Sigmoid colon (tissue), 7 donors: ENCODE measurements around the gene DPF3. TPM values are rescaled to one million over a fixed set of nuclear protein-coding genes. Genes with fewer than 3 reads are reported as not detected.

Experiments used
- DNase-seq: peaks from one replicate; pipeline ENCODE4 v3.0.0-alpha.2; 2019
- H3K27ac ChIP-seq, 4 donors: fragments of 200-600 bp; sonication (generic); one replicate each; pipeline ENCODE4 v1.5.1; 2016 to 2019; ENCODE audit warnings: mild to moderate bottlenecking in 1 of 4
- H3K27me3 ChIP-seq, 3 donors: fragments of 200-600 bp; sonication (generic); one replicate each; pipeline ENCODE4 v1.5.1; 2019; ENCODE audit warnings: mild to moderate bottlenecking in 1 of 3
- H3K36me3 ChIP-seq, 4 donors: fragments of 200-600 bp; sonication (generic); one replicate each; pipeline ENCODE4 v1.5.1; 2016 to 2019
- H3K4me1 ChIP-seq, 4 donors: fragments of 200-600 bp; sonication (generic); one replicate each; pipeline ENCODE4 v1.5.1; 2017 to 2019
- H3K4me3 ChIP-seq, 4 donors: fragments of 200-600 bp; sonication (generic); one replicate each; pipeline ENCODE4 v1.5.1; 2017 to 2019; ENCODE audit warnings: mild to moderate bottlenecking in 2 of 4, moderate library complexity in 1 of 4
- H3K9me3 ChIP-seq, 4 donors: fragments of 200-600 bp in 3 of 4; sonication (generic) in 3 of 4; one replicate each; pipeline versions ENCODE4 v1.5.1 to v1.6.1; 2013 to 2019
- EP300 ChIP-seq, 4 donors: sonication (generic); formaldehyde crosslinking; IDR thresholded peaks; one replicate each; pipeline ENCODE4 v1.6.1; 2017; ENCODE audit warnings: antibody characterized with exemption in 4 of 4
- POLR2A ChIP-seq, 2 donors: fragments of 450-650 bp; IDR thresholded peaks; one replicate each; pipeline ENCODE4 v1.6.1; 2016; ENCODE audit warnings: antibody characterized with exemption in 2 of 2, mild to moderate bottlenecking in 2 of 2, moderate library complexity in 2 of 2
- POLR2AphosphoS5 ChIP-seq, 4 donors: sonication (generic); formaldehyde crosslinking; IDR thresholded peaks; one replicate each; pipeline ENCODE4 v1.6.1; 2017; ENCODE audit warnings: antibody characterized with exemption in 4 of 4
- WGBS, 2 donors: extraction: QIAGEN DNeasy Blood & Tissue Kit; methylation state at CpG; one replicate each; pipeline ENCODE4 v1.1.7; 2013; 5-methylcytosine and 5-hydroxymethylcytosine counted together
- intact Hi-C: fragments of 100-400 bp; cut with DNase I; formaldehyde crosslinking; loops from one replicate; pipeline ENCODE4 v1.15.1; 2023
- polyA plus RNA-seq, 3 donors: library from polyadenylated mRNA; stranded (reverse); fragments of 200-250 nt; gene quantifications; one replicate each; pipeline ENCODE4 v1.2.3, GENCODE V29; 2013
- total RNA-seq, 4 donors: library from RNA; depleted of rRNA; stranded (reverse); fragments of >200 nt; gene quantifications; one replicate each; pipeline ENCODE4 v1.1.0, GENCODE V29; 2016
- TF ChIP-seq, protein P1 (sequence below), 4 experiments: fragments of 450-650 bp in 3 of 4; fragments of 200-600 bp in 1 of 4; IDR thresholded peaks; one replicate each; pipeline ENCODE4 v1.5.1; 2016 to 2019; ENCODE audit warnings: antibody characterized with exemption in 4 of 4, mild to moderate bottlenecking in 3 of 4, moderate library complexity in 2 of 4
- donor health status: healthy with polysubstance abuse.
- donor health status: Bipolar disorder and iron deficiency.
- donor health status: healthy.

The DPF3 gene
- total and polyA plus RNA-seq, 7 donors: 0.28 to 4.5 (median 2.3) TPM

DNA sequence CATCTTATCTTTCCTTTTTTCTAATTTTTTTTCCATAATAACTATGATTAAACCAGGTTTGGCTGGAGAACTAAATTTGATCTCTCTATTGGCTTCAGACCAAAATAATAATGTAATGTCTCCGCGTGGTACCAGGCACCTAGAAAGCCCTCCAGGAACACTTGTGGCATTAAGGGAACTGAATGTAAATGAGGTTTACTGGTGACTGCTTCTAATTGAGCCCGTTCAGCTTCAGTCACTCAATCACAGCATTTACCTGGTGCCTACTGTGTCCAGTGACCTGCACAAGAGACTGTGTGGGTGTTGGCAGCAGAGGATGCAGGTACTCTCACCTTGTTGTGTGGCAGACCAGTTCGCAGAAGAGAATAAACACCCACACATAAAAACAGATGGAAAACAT lies 302.5 kb downstream of the DPF3 start:
- WGBS, 2 donors: 90 to 91% methylated on average over 4 of the region's 4 CpGs
- intact Hi-C loops: no loop called here

DNA sequence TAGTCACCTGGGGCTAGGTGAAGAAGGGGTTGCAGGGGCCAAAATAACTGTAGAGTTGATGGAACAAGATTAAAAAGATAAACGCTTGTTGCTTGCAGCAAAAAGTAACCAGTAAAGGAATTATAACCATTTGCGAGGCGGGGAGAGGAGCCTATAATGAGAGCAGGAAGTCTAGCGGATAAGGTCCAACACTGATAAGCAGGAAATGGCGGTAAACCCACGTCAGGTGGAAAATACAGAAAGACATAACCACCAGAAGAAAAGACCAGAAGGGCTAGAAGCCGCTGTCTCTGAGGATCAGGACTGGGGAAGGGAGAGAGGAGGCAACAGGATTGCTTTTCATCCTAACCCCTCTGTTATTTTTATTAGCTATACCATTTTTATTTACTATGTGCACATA lies 303.3 kb downstream of the DPF3 start:
- TF ChIP-seq POLR2A (IDR thresholded peaks at IDR 0.05): no peak
- TF ChIP-seq, protein P1, sequence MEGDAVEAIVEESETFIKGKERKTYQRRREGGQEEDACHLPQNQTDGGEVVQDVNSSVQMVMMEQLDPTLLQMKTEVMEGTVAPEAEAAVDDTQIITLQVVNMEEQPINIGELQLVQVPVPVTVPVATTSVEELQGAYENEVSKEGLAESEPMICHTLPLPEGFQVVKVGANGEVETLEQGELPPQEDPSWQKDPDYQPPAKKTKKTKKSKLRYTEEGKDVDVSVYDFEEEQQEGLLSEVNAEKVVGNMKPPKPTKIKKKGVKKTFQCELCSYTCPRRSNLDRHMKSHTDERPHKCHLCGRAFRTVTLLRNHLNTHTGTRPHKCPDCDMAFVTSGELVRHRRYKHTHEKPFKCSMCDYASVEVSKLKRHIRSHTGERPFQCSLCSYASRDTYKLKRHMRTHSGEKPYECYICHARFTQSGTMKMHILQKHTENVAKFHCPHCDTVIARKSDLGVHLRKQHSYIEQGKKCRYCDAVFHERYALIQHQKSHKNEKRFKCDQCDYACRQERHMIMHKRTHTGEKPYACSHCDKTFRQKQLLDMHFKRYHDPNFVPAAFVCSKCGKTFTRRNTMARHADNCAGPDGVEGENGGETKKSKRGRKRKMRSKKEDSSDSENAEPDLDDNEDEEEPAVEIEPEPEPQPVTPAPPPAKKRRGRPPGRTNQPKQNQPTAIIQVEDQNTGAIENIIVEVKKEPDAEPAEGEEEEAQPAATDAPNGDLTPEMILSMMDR (IDR thresholded peaks at IDR 0.05): no peak

More for the DNA sequence above, 302.5 kb downstream of the DPF3 start:
- H3K27ac ChIP-seq: no peak overlapping the region
- no peak overlapping the region for H3K4me3 ChIP-seq
- DNase-seq: no peak
- TF ChIP-seq POLR2A (IDR thresholded peaks at IDR 0.05): no peak
- TF ChIP-seq POLR2AphosphoS5 (IDR thresholded peaks at IDR 0.05): no peak
- TF ChIP-seq, protein P1 (IDR thresholded peaks at IDR 0.05): no peak
- TF ChIP-seq EP300 (IDR thresholded peaks at IDR 0.05): no peak
- no peaks in the 10 kb centered on the region for H3K4me1 ChIP-seq
- no peaks in the 10 kb centered on the region for H3K36me3 ChIP-seq
- H3K9me3 ChIP-seq: no peaks in the 10 kb centered on the region
- no peaks in the 10 kb centered on the region for H3K27me3 ChIP-seq

DNA sequence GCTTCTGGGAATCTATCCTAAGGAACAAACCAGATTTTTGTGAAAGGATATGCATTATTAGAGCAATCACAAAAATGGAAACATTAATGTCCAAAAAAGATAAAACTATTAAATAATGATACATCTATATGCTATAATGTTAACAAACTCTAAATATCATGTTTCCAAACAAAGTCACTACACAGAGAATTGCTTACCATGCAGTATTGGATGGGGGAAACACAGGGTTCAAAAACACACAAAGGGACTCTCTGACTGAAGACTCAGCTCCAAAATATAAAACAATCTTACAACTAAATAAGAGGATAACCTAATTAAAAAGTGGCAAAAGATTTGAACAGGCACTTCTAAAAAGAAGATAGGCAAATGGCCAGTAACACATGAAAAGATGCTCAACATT lies 304.2 kb downstream of the DPF3 start:
- H3K4me3 ChIP-seq: no peak overlapping the region
- DNase-seq: no peak
- intact Hi-C loops: no loop called here
- H3K4me1 ChIP-seq: no peaks in the 10 kb centered on the region
- no peak for TF ChIP-seq EP300 (IDR thresholded peaks at IDR 0.05)
- TF ChIP-seq, protein P1 (IDR thresholded peaks at IDR 0.05): no peak
- TF ChIP-seq POLR2A (IDR thresholded peaks at IDR 0.05): no peak
- no peak for TF ChIP-seq POLR2AphosphoS5 (IDR thresholded peaks at IDR 0.05)
- H3K9me3 ChIP-seq: no peaks in the 10 kb centered on the region
- H3K36me3 ChIP-seq: no peaks in the 10 kb centered on the region
- no peak overlapping the region for H3K27ac ChIP-seq
- H3K27me3 ChIP-seq: no peaks in the 10 kb centered on the region

More for the DNA sequence above, 303.3 kb downstream of the DPF3 start:
- intact Hi-C loops: no loop called here
- Histone ChIP-seq H3K27me3 (no peaks in the 10 kb centered on the region), H3K4me3 (no peak overlapping the region), H3K9me3 (no peaks in the 10 kb centered on the region), H3K36me3 (no peaks in the 10 kb centered on the region), H3K4me1 (no peaks in the 10 kb centered on the region), H3K27ac (no peak overlapping the region)
- no peak for DNase-seq
- WGBS, 2 donors: 36 to 51% methylated on average over 7 of the region's 7 CpGs

DNA sequence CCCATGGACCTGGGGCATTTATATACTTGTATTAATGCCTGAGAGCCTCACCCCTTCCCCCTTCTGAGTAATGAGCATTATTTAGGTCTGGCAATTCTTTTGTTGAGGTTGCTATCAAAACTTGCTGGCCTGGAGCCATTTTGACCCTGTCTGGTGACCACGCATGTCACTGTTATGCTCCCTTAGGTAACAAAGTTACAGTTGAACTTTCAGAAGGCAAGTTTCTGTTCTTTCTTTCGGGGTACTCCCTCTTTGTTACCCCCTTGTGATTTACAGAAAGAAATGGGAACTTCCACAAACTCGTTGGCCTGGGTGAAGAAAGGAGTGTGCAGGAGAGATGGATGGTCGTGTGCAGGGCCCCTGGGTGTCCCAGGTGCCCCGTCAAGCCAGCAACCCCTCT lies 305.4 kb downstream of the DPF3 start:
- intact Hi-C loops: no loop called here
- WGBS, 2 donors: 79 to 81% methylated on average over 5 of the region's 5 CpGs
- H3K27me3 ChIP-seq: no peaks in the 10 kb centered on the region
- DNase-seq: no peak
- no peaks in the 10 kb centered on the region for H3K4me1 ChIP-seq
- H3K4me3 ChIP-seq: no peak overlapping the region
- H3K36me3 ChIP-seq: no peaks in the 10 kb centered on the region
- no peak overlapping the region for H3K27ac ChIP-seq
- TF ChIP-seq EP300 (IDR thresholded peaks at IDR 0.05) (no peak), POLR2A (IDR thresholded peaks at IDR 0.05) (no peak), POLR2AphosphoS5 (IDR thresholded peaks at IDR 0.05) (no peak)
- TF ChIP-seq, protein P1 (IDR thresholded peaks at IDR 0.05): no peak
- no peaks in the 10 kb centered on the region for H3K9me3 ChIP-seq
